ENCODE results near the gene BIK.

DNA sequence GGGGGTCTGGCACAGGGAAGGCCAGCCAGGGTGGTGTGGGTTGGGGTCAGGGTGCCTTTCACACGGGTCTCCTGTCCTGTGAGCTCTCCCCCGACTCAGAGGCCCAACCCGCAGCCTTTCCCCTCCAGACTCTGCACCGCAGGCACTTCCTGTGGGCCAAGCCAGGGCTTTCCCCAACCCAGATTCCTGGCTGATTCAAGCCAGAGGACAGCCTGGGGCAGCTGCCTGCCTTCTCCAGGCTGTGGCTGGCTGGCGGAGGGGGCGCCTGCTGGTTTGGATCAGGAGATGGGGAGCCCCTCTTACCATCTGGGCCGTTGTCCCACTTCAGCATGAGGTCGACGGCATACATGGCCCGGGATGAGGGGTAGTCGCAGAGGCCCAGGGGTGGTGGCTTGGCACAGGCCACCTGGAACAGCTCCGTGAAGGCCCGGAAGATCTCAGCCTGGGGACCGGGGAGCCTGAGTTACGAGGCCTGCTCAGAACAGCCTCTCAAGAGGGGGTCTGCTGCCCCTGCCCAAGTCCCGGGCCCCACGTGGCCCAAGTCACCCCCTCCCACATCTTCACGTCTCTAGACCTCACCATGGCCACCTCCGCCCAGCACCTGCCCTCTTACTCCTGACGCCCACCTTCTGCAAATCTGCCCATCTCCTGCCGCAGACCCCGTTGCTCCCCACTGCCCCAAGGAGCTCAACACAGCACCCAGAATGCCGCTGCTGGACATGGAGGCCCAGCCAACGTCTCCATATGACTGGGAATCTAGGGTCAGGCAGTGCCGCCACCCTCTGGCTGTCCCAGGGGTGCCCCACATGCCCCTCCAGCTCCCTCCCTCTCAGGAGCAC lies 58.1 kb downstream of the BIK start:
- TF ChIP-seq CTCF (IDR thresholded peaks at IDR 0.05): no peak
- no peak for TF ChIP-seq POLR2AphosphoS5 (IDR thresholded peaks at IDR 0.05; ENCODE audit: low read depth, low read length)
- no peak for TF ChIP-seq MAX (IDR thresholded peaks at IDR 0.05; ENCODE audit: low read depth)
- no peak for TF ChIP-seq MXI1 (IDR thresholded peaks at IDR 0.05; ENCODE audit: low read depth, low read length)
- TF ChIP-seq REST (IDR thresholded peaks at IDR 0.05; ENCODE audit: low read depth, low read length): no peak
- TF ChIP-seq FOXM1 (IDR thresholded peaks at IDR 0.05; ENCODE audit: low read depth): no peak
